Fibroblast of mammary gland (primary cell): Measurements from ENCODE around the gene B9D2.

Source experiments
- DNase-seq: peaks from one replicate; pipeline ENCODE4 v3.0.0-alpha.2; 2010; ENCODE audit warnings: low read depth
- H3K4me3 ChIP-seq: 2 replicates; pipeline ENCODE4 v1.5.1; 2011; ENCODE audit warnings: low read depth, mild to moderate bottlenecking, low read length, moderate library complexity; ENCODE audit not compliant: control insufficient read depth
- TF ChIP-seq, protein P1 (sequence below): conservative IDR thresholded peaks from 2 replicates; pipeline ENCODE4 v1.5.1; 2011; ENCODE audit warnings: low read depth, low read length, inconsistent platforms; ENCODE audit not compliant: control insufficient read depth, insufficient read depth

B9D2 gene

DNA sequence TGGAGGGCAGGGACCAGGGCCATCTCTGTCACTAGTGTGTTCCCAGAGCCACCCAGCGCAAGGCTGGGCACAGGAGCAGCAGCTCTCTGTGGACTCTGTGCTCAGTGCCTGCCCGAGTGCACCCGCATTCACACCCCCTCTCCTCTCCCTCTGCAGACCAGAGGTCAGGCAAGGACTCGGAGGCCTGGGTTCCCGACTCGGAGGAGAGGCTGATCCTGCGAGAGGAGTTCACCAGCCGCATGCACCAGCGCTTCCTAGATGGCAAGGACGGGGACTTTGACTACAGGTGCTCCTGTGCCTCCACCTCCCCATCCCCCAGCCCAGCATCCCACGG is 43.8 kb downstream of the B9D2 start:
- DNase-seq, result no peak
- H3K4me3 ChIP-seq, result no peak overlapping the region
- TF ChIP-seq, protein P1, sequence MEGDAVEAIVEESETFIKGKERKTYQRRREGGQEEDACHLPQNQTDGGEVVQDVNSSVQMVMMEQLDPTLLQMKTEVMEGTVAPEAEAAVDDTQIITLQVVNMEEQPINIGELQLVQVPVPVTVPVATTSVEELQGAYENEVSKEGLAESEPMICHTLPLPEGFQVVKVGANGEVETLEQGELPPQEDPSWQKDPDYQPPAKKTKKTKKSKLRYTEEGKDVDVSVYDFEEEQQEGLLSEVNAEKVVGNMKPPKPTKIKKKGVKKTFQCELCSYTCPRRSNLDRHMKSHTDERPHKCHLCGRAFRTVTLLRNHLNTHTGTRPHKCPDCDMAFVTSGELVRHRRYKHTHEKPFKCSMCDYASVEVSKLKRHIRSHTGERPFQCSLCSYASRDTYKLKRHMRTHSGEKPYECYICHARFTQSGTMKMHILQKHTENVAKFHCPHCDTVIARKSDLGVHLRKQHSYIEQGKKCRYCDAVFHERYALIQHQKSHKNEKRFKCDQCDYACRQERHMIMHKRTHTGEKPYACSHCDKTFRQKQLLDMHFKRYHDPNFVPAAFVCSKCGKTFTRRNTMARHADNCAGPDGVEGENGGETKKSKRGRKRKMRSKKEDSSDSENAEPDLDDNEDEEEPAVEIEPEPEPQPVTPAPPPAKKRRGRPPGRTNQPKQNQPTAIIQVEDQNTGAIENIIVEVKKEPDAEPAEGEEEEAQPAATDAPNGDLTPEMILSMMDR, result no peak

DNA sequence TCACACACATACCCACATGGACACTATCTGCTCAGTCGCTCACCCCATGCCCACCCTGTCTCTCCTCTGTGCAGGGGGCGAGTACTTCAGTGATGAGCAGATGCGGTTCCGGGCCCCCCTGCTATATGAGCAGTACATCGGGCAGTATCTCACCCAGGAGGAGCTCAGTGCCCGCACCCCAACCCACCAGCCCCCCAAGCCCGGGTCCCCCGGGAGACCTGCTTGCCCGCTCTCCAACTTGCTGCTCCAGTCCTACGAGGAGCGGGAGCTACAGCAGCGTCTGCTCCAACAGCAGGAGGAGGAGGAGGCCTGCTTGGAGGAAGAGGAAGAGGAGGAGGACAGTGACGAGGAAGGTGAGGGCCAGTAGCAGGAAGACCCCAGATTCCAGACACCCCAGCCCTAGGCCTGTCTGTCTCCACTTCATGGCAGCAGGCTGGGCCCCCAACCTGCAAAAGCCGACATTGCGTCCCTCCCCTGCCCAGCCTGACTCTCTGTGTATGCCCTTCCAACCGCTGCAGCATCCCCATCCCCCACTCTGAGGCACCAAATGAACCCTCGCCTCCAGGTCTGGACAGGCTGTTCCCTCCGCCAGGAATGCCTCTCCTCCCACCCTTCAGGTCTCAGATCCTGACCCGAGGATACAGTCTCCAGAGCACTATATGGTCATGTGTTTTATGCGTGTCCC is 44.3 kb downstream of the B9D2 start:
- no peak overlapping the region for H3K4me3 ChIP-seq
- TF ChIP-seq, protein P1, result no peak
- DNase-seq, result no peak

DNA sequence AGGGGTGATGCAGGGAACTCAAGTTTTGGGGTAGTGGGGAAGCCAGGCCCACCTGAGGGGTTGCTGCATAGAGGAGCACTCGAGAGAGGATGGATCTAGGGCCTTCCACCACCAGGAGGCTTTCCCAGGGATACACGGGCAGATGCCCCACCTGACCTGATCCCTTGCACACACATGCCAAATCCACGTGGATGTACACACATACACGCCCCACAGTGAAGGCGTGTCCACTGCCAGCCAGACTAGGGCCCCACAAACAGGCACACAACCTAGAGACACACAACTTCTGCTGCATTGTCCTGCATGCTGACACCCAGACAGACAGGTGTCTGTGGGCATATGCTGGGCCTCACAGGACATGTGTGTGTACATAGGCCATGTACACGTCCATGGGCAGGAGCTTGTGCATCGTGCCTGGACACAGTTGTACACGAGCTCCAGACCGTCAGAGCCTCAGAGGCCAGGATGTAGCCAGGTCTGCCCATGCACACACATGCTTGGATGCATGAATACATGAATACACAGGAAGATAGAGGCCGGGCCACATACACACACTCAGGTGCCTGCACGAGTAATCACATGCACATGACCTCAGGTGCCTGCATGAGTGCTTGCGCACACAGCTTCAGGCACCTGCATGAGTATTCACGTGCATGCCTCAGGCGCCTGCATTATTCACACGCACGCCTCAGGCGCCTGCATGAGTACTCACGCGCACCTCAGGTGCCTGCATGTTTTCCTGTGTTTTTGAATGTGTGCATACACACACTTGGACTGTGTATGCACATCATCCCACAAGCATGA is 45.1 kb downstream of the B9D2 start:
- DNase-seq, result no peak
- TF ChIP-seq, protein P1, result no peak
- no peak overlapping the region for H3K4me3 ChIP-seq

DNA sequence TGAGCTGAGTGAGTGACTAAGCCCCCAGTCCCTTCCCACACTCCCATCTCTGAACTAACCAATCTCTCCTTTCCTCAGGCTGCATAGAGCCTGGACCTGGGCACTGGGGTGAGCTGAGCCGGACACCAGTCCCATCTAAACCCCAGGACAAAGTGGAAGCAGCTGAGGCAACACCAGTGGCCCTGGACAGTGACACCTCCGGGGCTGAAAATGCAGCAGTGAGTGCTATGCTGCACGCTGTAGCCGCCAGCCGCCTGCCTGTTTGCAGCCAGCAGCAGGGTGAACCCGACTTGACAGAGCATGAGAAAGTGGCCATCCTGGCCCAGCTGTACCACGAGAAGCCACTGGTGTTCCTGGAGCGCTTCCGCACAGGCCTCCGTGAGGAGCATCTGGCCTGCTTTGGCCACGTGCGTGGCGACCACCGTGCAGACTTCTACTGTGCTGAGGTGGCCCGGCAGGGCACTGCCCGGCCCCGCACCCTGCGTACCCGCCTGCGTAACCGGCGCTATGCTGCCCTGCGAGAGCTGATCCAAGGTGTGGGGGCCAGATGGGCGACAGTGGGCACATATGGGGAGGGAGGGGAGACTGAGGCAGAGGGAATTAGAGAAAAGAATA is 47.5 kb downstream of the B9D2 start:
- TF ChIP-seq, protein P1, result no peak
- DNase-seq, result no peak
- H3K4me3 ChIP-seq, result no peak overlapping the region

DNA sequence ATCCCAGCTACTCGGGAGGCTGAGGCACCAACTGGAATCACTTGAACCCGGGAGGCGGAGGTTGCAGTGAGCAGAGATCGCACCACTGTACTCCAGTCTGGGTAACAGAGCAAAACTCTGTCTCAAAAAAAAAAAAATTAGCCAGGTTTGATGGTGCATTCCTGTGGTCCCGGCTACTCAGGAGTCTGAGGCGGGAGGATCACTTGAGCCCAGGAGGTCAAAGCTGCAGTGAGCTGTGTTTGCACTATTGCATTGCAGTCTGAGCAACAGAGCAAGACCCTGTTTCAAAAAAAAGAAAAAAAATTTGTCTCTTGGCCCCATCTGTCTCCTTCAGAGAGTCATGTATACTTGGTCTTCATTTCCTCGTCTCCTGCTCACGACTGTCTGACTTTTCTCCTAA is 52.3 kb downstream of the B9D2 start:
- TF ChIP-seq, protein P1, result no peak
- DNase-seq, result no peak
- H3K4me3 ChIP-seq, result no peak overlapping the region

DNA sequence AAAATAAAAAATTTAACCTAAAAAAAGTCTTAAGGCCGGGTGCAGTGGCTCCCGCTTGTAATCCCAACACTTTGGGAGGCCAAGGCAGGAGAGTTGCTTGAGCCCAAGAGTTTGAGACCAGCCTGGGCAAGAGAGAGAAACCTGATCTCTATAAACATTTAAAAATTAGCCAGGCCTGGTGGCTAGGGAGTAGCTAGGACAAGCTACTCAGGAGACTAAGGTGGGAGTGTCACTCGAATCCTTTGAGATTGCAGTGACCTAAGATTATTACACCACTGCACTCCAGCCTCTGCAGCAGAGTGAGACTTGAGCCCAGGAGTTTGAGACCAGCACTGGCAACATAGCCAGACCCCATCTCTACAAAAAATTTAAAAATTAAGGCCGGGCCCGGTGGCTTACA is 52.9 kb downstream of the B9D2 start:
- H3K4me3 ChIP-seq, result peak overlapping the region; percentile 80
- DNase-seq, result no peak
- TF ChIP-seq, protein P1, result no peak
